GM18517 (cell line): Measurements from ENCODE around the gene HERC2.
"Not testable (repeated sequence)": the region's sequence is repeated elsewhere in the genome, so short reads cannot be mapped to it uniquely, and the experiment has no call there.

Experiments used
- ATAC-seq: cut with Tn5 transposase; IDR thresholded peaks from one replicate; pipeline ENCODE4 v1.9.1; 2021; ENCODE audit warnings: mild to moderate bottlenecking, moderate library complexity; ENCODE audit not compliant: unreplicated experiment

The HERC2 gene

GRCh38 chr15:28274635-28275034, 47.3 kb downstream of the HERC2 start:
- ATAC-seq = no peak

- no peak for ATAC-seq
Measured at GRCh38 chr15:28273873-28274610, 47.9 kb downstream of the HERC2 start.

- ATAC-seq = no peak
Measured at GRCh38 chr15:28273468-28273867, 48.5 kb downstream of the HERC2 start.

- ATAC-seq = no peak
Measured at GRCh38 chr15:28272587-28272986, 49.4 kb downstream of the HERC2 start.

GRCh38 chr15:28271697-28272260, 50.2 kb downstream of the HERC2 start:
- ATAC-seq = no peak

- no peak for ATAC-seq
Measured at GRCh38 chr15:28269097-28269496, 52.9 kb downstream of the HERC2 start.

GRCh38 chr15:28267727-28268126, 54.3 kb downstream of the HERC2 start:
- no peak for ATAC-seq

- ATAC-seq = no peak
Measured at GRCh38 chr15:28265334-28266019, 56.5 kb downstream of the HERC2 start.

- ATAC-seq = no peak
Measured at GRCh38 chr15:28264166-28264565, 57.8 kb downstream of the HERC2 start.

- ATAC-seq = no peak
Measured at GRCh38 chr15:28262438-28262837, 59.5 kb downstream of the HERC2 start.

GRCh38 chr15:28260722-28261121, 61.3 kb downstream of the HERC2 start:
- no peak for ATAC-seq

GRCh38 chr15:28260317-28260716, 61.7 kb downstream of the HERC2 start:
- ATAC-seq = no peak

- no peak for ATAC-seq
Measured at GRCh38 chr15:28255965-28256364, 66.0 kb downstream of the HERC2 start.

- ATAC-seq = no peak
Measured at GRCh38 chr15:28252831-28253230, 69.1 kb downstream of the HERC2 start.

GRCh38 chr15:28246605-28247004, 75.4 kb downstream of the HERC2 start:
- ATAC-seq = no peak

- no peak for ATAC-seq
Measured at GRCh38 chr15:28243901-28244300, 78.1 kb downstream of the HERC2 start.

GRCh38 chr15:28243399-28243798, 78.6 kb downstream of the HERC2 start:
- ATAC-seq = no peak

- not testable (repeated sequence) for ATAC-seq
Measured at GRCh38 chr15:28238296-28238695, 83.7 kb downstream of the HERC2 start.

GRCh38 chr15:28231743-28232142, 90.2 kb downstream of the HERC2 start:
- not testable (repeated sequence) for ATAC-seq

- ATAC-seq = not testable (repeated sequence)
Measured at GRCh38 chr15:28231336-28231735, 90.6 kb downstream of the HERC2 start.

- ATAC-seq = not testable (repeated sequence)
Measured at GRCh38 chr15:28228990-28229640, 92.9 kb downstream of the HERC2 start.

- no peak for ATAC-seq
Measured at GRCh38 chr15:28228096-28228495, 93.9 kb downstream of the HERC2 start.
